ENCODE data around the gene GPX7.

GPX7 gene

DNA sequence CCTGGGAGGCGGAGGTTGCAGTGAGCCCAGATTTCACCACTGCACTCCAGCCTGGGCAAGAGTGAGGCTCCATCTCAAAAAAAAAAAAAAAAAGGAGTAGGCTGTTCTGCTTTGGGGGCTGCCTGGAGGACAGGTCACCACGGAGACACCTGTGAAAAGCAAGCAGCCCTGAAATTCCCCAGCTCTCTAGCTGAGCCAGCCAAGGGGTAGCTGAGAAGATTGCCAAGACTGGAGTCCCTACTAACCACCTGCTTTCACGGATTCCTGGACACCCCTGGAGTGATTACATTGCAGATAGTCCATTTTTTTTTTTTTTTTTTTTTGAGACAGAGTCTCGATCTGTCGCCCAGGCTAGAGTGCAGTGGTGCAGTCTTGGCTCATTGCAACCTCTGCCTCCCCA, 12.5 kb downstream of the GPX7 start:
- Histone ChIP-seq H3K9ac (ENCODE audit: low read length) (no peak overlapping the region), H3K27ac (ENCODE audit: low read depth, low read length) (no peak overlapping the region), H3K9me3 (ENCODE audit: insufficient read depth, low read depth, low read length) (no peaks in the 10 kb centered on the region), H3K23ac (ENCODE audit: low read length) (no peak overlapping the region), H3K79me1 (ENCODE audit: low read length) (no peaks in the 10 kb centered on the region), H2AK5ac (ENCODE audit: low read length) (no peak overlapping the region), H3K4me1 (ENCODE audit: control insufficient read depth in 1 of 2, insufficient read depth in 2 of 2, low read length in 2 of 2) (no peaks in the 10 kb centered on the region), H2BK12ac (ENCODE audit: low read length) (no peak overlapping the region), H3K4me3 (ENCODE audit: low read depth, low read length) (no peak overlapping the region), H3K14ac (ENCODE audit: low read length) (no peak overlapping the region), H4K91ac (ENCODE audit: low read depth, low read length) (no peak overlapping the region), H3K79me2 (ENCODE audit: control insufficient read depth, insufficient read depth, low read length, poor library complexity) (no peaks in the 10 kb centered on the region), H4K8ac (ENCODE audit: low read depth, low read length) (no peak overlapping the region), H2AFZ (ENCODE audit: insufficient read depth, low read length, poor library complexity) (no peak overlapping the region), H2BK5ac (ENCODE audit: low read depth, low read length, poor library complexity) (no peak overlapping the region), H4K12ac (ENCODE audit: low read depth, low read length) (no peak overlapping the region), H2BK120ac (ENCODE audit: insufficient read depth, low read length, poor library complexity) (no peak overlapping the region), H3K4ac (ENCODE audit: low read depth, low read length) (no peak overlapping the region), H3K18ac (ENCODE audit: low read length) (no peak overlapping the region), H3K36me3 (ENCODE audit: control insufficient read depth in 1 of 2, insufficient read depth in 2 of 2, low read length in 2 of 2) (no peaks in the 10 kb centered on the region), H3K4me2 (ENCODE audit: low read length) (no peak overlapping the region), H3K27me3 (ENCODE audit: insufficient read depth, low read length) (no peaks in the 10 kb centered on the region)
- WGBS (ENCODE audit: extremely low coverage, insufficient coverage, insufficient read length), result no CpG with 5 or more reads among the region's 5 CpGs
- no peak for DNase-seq

DNA sequence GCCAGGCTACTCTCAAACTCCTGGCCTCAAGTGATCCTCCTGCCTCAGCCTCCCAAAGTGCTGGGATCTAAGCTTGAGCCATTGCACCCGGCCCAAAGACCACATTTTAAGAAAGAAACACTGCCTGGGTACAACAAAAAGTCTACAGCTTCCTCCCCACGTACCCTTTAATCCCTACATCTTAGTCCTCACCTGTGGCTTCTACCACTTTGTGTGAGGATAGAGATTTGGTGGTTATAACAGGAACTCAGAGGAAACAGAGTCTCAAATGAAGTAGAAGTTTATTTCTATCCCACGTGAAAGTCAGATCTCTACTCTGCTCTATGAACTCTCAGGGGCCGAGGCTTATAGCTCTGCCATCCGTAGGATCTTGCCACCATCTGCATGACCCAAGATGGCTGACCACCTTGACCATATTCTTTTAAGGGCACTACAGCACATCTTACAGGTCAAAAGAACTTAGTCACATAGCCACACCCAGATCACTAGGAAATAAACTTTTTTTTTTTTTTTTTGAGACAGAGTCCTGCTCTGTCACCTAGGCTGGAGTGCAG, 13.4 kb downstream of the GPX7 start:
- H3K4me3 ChIP-seq (ENCODE audit: low read depth, low read length), result no peak overlapping the region
- no peaks in the 10 kb centered on the region for H3K4me1 ChIP-seq (ENCODE audit: control insufficient read depth in 1 of 2, insufficient read depth in 2 of 2, low read length in 2 of 2)
- no peak overlapping the region for H2BK12ac ChIP-seq (ENCODE audit: low read length)
- H3K4ac ChIP-seq (ENCODE audit: low read depth, low read length), result no peak overlapping the region
- no peak overlapping the region for H2AFZ ChIP-seq (ENCODE audit: insufficient read depth, low read length, poor library complexity)
- no peak overlapping the region for H3K23ac ChIP-seq (ENCODE audit: low read length)
- no peak overlapping the region for H4K91ac ChIP-seq (ENCODE audit: low read depth, low read length)
- H2BK120ac ChIP-seq (ENCODE audit: insufficient read depth, low read length, poor library complexity), result no peak overlapping the region
- H3K27me3 ChIP-seq (ENCODE audit: insufficient read depth, low read length), result no peaks in the 10 kb centered on the region
- no peaks in the 10 kb centered on the region for H3K36me3 ChIP-seq (ENCODE audit: control insufficient read depth in 1 of 2, insufficient read depth in 2 of 2, low read length in 2 of 2)
- H2AK5ac ChIP-seq (ENCODE audit: low read length), result no peak overlapping the region
- no peak overlapping the region for H4K8ac ChIP-seq (ENCODE audit: low read depth, low read length)
- no peak for DNase-seq
- no peaks in the 10 kb centered on the region for H3K79me2 ChIP-seq (ENCODE audit: control insufficient read depth, insufficient read depth, low read length, poor library complexity)
- H3K9me3 ChIP-seq (ENCODE audit: insufficient read depth, low read depth, low read length), result no peaks in the 10 kb centered on the region
- H3K9ac ChIP-seq (ENCODE audit: low read length), result no peak overlapping the region
- H3K14ac ChIP-seq (ENCODE audit: low read length), result no peak overlapping the region
- H3K79me1 ChIP-seq (ENCODE audit: low read length), result no peaks in the 10 kb centered on the region
- no peak overlapping the region for H3K18ac ChIP-seq (ENCODE audit: low read length)
- no peak overlapping the region for H4K12ac ChIP-seq (ENCODE audit: low read depth, low read length)
- H2BK5ac ChIP-seq (ENCODE audit: low read depth, low read length, poor library complexity), result no peak overlapping the region
- no CpG with 5 or more reads among the region's 5 CpGs for WGBS (ENCODE audit: extremely low coverage, insufficient coverage, insufficient read length)
- no peak overlapping the region for H3K27ac ChIP-seq (ENCODE audit: low read depth, low read length)
- no peak overlapping the region for H3K4me2 ChIP-seq (ENCODE audit: low read length)

DNA sequence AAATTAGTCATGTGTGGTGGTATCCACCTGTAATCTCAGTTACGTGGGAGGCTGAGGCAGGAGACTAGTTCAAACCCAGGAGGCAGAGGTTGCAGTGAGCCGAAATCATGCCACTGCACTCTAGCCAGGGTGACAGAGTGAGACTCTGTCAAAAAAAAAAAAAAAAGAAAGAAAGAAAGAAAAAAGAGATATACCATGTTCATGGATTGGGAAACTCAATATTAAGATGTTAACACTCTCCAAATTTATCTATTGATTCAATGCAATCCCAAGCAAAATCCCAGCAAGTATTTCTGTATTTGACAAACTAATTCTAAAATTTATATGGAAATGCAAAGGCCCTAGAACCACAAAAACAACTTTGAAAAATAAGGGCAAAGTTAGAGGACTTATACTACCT, 19.8 kb downstream of the GPX7 start:
- no peak overlapping the region for H3K4ac ChIP-seq (ENCODE audit: low read depth, low read length)
- no peaks in the 10 kb centered on the region for H3K9me3 ChIP-seq (ENCODE audit: insufficient read depth, low read depth, low read length)
- no peak overlapping the region for H3K23ac ChIP-seq (ENCODE audit: low read length)
- no peak overlapping the region for H3K18ac ChIP-seq (ENCODE audit: low read length)
- no peak overlapping the region for H3K4me2 ChIP-seq (ENCODE audit: low read length)
- no peaks in the 10 kb centered on the region for H3K27me3 ChIP-seq (ENCODE audit: insufficient read depth, low read length)
- H2AK5ac ChIP-seq (ENCODE audit: low read length), result no peak overlapping the region
- no peaks in the 10 kb centered on the region for H3K79me2 ChIP-seq (ENCODE audit: control insufficient read depth, insufficient read depth, low read length, poor library complexity)
- WGBS (ENCODE audit: extremely low coverage, insufficient coverage, insufficient read length), result no CpG with 5 or more reads among the region's 2 CpGs
- no peak overlapping the region for H2AFZ ChIP-seq (ENCODE audit: insufficient read depth, low read length, poor library complexity)
- H3K9ac ChIP-seq (ENCODE audit: low read length), result no peak overlapping the region
- H4K12ac ChIP-seq (ENCODE audit: low read depth, low read length), result no peak overlapping the region
- no peak overlapping the region for H3K27ac ChIP-seq (ENCODE audit: low read depth, low read length)
- no peak overlapping the region for H2BK12ac ChIP-seq (ENCODE audit: low read length)
- H2BK120ac ChIP-seq (ENCODE audit: insufficient read depth, low read length, poor library complexity), result no peak overlapping the region
- no peak overlapping the region for H2BK5ac ChIP-seq (ENCODE audit: low read depth, low read length, poor library complexity)
- no peak overlapping the region for H4K91ac ChIP-seq (ENCODE audit: low read depth, low read length)
- no peak for DNase-seq
- no peaks in the 10 kb centered on the region for H3K79me1 ChIP-seq (ENCODE audit: low read length)
- H4K8ac ChIP-seq (ENCODE audit: low read depth, low read length), result no peak overlapping the region
- H3K4me3 ChIP-seq (ENCODE audit: low read depth, low read length), result no peak overlapping the region
- H3K14ac ChIP-seq (ENCODE audit: low read length), result no peak overlapping the region
- no peaks in the 10 kb centered on the region for H3K36me3 ChIP-seq (ENCODE audit: control insufficient read depth in 1 of 2, insufficient read depth in 2 of 2, low read length in 2 of 2)
- H3K4me1 ChIP-seq (ENCODE audit: control insufficient read depth in 1 of 2, insufficient read depth in 2 of 2, low read length in 2 of 2), result no peaks in the 10 kb centered on the region

DNA sequence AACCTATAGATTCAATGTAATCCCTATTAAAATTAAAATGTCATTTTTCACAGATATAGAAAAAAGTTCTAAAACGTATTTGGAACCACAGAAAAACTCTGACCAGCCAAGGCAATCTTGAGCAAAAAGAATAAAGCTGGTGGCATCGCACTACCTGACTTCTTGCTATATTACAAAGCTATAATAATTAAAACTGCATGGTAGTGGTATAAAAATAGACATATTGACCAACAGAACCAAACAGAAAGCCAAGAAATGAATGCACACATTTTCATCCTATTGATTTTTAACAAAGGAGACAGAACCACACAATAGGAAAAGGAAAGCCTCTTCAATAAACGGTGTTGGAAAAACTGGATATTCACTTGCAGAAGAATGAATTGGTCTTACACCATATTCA, 21.6 kb downstream of the GPX7 start:
- Histone ChIP-seq H3K18ac (ENCODE audit: low read length) (no peak overlapping the region), H4K91ac (ENCODE audit: low read depth, low read length) (no peak overlapping the region), H3K4me3 (ENCODE audit: low read depth, low read length) (no peak overlapping the region), H3K36me3 (ENCODE audit: control insufficient read depth in 1 of 2, insufficient read depth in 2 of 2, low read length in 2 of 2) (no peaks in the 10 kb centered on the region), H2AK5ac (ENCODE audit: low read length) (no peak overlapping the region), H2BK120ac (ENCODE audit: insufficient read depth, low read length, poor library complexity) (no peak overlapping the region), H3K27ac (ENCODE audit: low read depth, low read length) (no peak overlapping the region), H3K79me2 (ENCODE audit: control insufficient read depth, insufficient read depth, low read length, poor library complexity) (no peaks in the 10 kb centered on the region), H3K23ac (ENCODE audit: low read length) (no peak overlapping the region), H2BK5ac (ENCODE audit: low read depth, low read length, poor library complexity) (no peak overlapping the region), H3K14ac (ENCODE audit: low read length) (no peak overlapping the region), H4K8ac (ENCODE audit: low read depth, low read length) (no peak overlapping the region), H3K4me1 (ENCODE audit: control insufficient read depth in 1 of 2, insufficient read depth in 2 of 2, low read length in 2 of 2) (no peaks in the 10 kb centered on the region), H3K4ac (ENCODE audit: low read depth, low read length) (no peak overlapping the region), H3K9me3 (ENCODE audit: insufficient read depth, low read depth, low read length) (no peaks in the 10 kb centered on the region), H3K9ac (ENCODE audit: low read length) (no peak overlapping the region), H3K27me3 (ENCODE audit: insufficient read depth, low read length) (no peaks in the 10 kb centered on the region), H3K79me1 (ENCODE audit: low read length) (no peaks in the 10 kb centered on the region), H2BK12ac (ENCODE audit: low read length) (no peak overlapping the region), H3K4me2 (ENCODE audit: low read length) (no peak overlapping the region), H4K12ac (ENCODE audit: low read depth, low read length) (no peak overlapping the region), H2AFZ (ENCODE audit: insufficient read depth, low read length, poor library complexity) (no peak overlapping the region)
- DNase-seq, result no peak
- WGBS (ENCODE audit: extremely low coverage, insufficient coverage, insufficient read length), result no CpG with 5 or more reads among the region's 3 CpGs

All from trophoblast cell (in vitro differentiated cells and primary cell).